Measurements from ENCODE around the gene SERPINB8.

GRCh38 chr18:63999871-64000270 lies 30.0 kb downstream of the SERPINB8 start:
- no peak for TF ChIP-seq GATA2 (IDR thresholded peaks at IDR 0.05; ENCODE audit: low read depth, low read length)
- TF ChIP-seq GATA3 (IDR thresholded peaks at IDR 0.05; ENCODE audit: low read depth, low read length), result no peak

Data from SH-SY5Y (cell line).